ENCODE results near the gene PRKAG1. TPM values are rescaled to one million over a fixed set of nuclear protein-coding genes. Genes with fewer than 3 reads are reported as not detected.

The PRKAG1 gene
- total and polyA plus RNA-seq, 2 donors (not counting 1 experiment from before 2014, with no cell fraction given): 28.5 to 60.0 TPM

DNA sequence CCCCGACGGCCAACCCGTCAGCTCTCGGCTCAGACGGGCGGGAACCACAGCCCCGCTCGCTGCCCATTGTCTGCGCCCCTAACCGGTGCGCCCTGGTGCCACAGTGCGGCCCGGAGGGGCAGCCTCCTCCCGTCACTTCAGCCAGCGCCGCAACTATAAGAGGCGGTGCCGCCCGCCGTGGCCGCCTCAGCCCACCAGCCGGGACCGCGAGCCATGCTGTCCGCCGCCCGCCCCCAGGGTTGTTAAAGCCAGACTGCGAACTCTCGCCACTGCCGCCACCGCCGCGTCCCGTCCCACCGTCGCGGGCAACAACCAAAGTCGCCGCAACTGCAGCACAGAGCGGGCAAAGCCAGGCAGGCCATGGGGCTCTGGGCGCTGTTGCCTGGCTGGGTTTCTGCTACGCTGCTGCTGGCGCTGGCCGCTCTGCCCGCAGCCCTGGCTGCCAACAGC is 40.3 kb downstream of the PRKAG1 start, which contains the start of gene WNT1:
Gene WNT1, plus strand, starts transcription at position 32 of the 450 bp plus-strand sequence. Its CDS starts 329 bp downstream, at position 361.
- CTCF ChIA-PET: interaction anchor here (0.5 to 9.0 kb wide), 17 partner anchors 10 to 186 kb away, joined by 3 to 71 read pairs (median 8); partner anchors contain the start of genes ARF3, DDX23, FKBP11 and PRKAG1
- H3K27me3 Mint-ChIP-seq: peaks cover 67% of the 10 kb centered on the region
- peak; percentile 61 for DNase-seq

More for the DNA sequence above, 40.3 kb downstream of the PRKAG1 start, which contains the start of gene WNT1:
- Mint-ChIP-seq H3K4me3 (peak within 1 kb of the TSS; percentile 93), H3K4me1 (peaks cover 54% of the 10 kb centered on the region), H3K9me3 (ENCODE audit: insufficient read depth) (no peaks in the 10 kb centered on the region), H3K27ac (peak within 1 kb of the TSS; percentile 82)
- no peaks in the 10 kb centered on the region for H3K79me2 ChIP-seq (ENCODE audit: control insufficient read depth, insufficient read depth, low read length)
- H3K27me3 ChIP-seq (replicated peaks in 1 of 4; ENCODE audit: control extremely low read depth in 1 of 4, control insufficient read depth in 3 of 4, insufficient read depth in 4 of 4, low read length in 3 of 4): peaks cover 2 to 82% (median 46%) of the 10 kb centered on the region in 4 experiments
- H3K9ac ChIP-seq (ENCODE audit: low read length): peak within 1 kb of the TSS; percentile 76
- peak within 1 kb of the TSS; percentile 86 for H2AFZ ChIP-seq (ENCODE audit: insufficient read depth, low read depth, low read length, poor library complexity, severe bottlenecking)
- POLR2A ChIA-PET: interaction anchor here (0.6 to 2.8 kb wide), 2 partner anchors 19 to 126 kb away, joined by 5 to 12 read pairs; partner anchors contain the start of gene DDX23
- WGBS (ENCODE audit: insufficient coverage): 3% methylated on average over 45 of the region's 45 CpGs
- no peak within 1 kb of the TSS for H3K27ac ChIP-seq (ENCODE audit: low read length in 2 of 2)
- peaks cover 7% of the 10 kb centered on the region for H4K20me1 ChIP-seq (ENCODE audit: control insufficient read depth, insufficient read depth, low read length, poor library complexity, severe bottlenecking)
- peak within 1 kb of the TSS; percentile 52 to 86 (median 63) for H3K4me3 ChIP-seq (ENCODE audit: control extremely low read depth in 1 of 5, extremely low read depth in 1 of 5, insufficient read depth in 1 of 5, low read depth in 2 of 5, low read length in 4 of 5)
- H3K36me3 ChIP-seq (replicated peaks in 1 of 2; ENCODE audit: control extremely low read depth in 1 of 2, control insufficient read depth in 1 of 2, extremely low read depth in 1 of 2, insufficient read depth in 2 of 2, low read length in 1 of 2): no peaks in the 10 kb centered on the region
- H3K9me3 ChIP-seq (ENCODE audit: control extremely low read depth in 1 of 3, control insufficient read depth in 2 of 3, insufficient read depth in 1 of 3, low read length in 2 of 3): peaks cover 0 to 28% (median 0%) of the 10 kb centered on the region in 3 donors
- TF ChIP-seq, protein P1, sequence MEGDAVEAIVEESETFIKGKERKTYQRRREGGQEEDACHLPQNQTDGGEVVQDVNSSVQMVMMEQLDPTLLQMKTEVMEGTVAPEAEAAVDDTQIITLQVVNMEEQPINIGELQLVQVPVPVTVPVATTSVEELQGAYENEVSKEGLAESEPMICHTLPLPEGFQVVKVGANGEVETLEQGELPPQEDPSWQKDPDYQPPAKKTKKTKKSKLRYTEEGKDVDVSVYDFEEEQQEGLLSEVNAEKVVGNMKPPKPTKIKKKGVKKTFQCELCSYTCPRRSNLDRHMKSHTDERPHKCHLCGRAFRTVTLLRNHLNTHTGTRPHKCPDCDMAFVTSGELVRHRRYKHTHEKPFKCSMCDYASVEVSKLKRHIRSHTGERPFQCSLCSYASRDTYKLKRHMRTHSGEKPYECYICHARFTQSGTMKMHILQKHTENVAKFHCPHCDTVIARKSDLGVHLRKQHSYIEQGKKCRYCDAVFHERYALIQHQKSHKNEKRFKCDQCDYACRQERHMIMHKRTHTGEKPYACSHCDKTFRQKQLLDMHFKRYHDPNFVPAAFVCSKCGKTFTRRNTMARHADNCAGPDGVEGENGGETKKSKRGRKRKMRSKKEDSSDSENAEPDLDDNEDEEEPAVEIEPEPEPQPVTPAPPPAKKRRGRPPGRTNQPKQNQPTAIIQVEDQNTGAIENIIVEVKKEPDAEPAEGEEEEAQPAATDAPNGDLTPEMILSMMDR (IDR thresholded peaks at IDR 0.05): peak; percentile 77
- TF ChIP-seq EZH2 (IDR thresholded peaks at IDR 0.05; ENCODE audit: borderline replicate concordance, insufficient read depth, low read depth, low read length, poor library complexity, severe bottlenecking): peak; percentile 18
- H3K4me2 ChIP-seq (replicated peaks; ENCODE audit: low read depth, low read length, poor library complexity, severe bottlenecking): peak within 1 kb of the TSS; percentile 99
- intact Hi-C loops (cut with micrococcal nuclease): loop anchor here (1.0 to 2.0 kb wide), 4 partner anchors 8 to 152 kb away; partner anchors contain the start of gene DDX23
- H3K4me1 ChIP-seq (ENCODE audit: control insufficient read depth in 2 of 2, insufficient read depth in 2 of 2, low read length in 2 of 2): peaks cover 50 to 54% of the 10 kb centered on the region in 2 donors
- ATAC-seq (ENCODE audit: low read depth): peak; percentile 1

All from B cell (primary cell).